MCF 10A (cell line): ENCODE measurements around the gene LRBA. TPM values are rescaled to one million over a fixed set of nuclear protein-coding genes. Genes with fewer than 3 reads are reported as not detected.

Experiments
- BruUV-seq: library from RNA; stranded (reverse); fragments of 400-500 nt; replicated peaks from 2 replicates; lab custom pipeline; 2021; lab: Mats Ljungman, UMichigan
- CTCF ChIA-PET: fragments of 300-600 bp; sonication (Branson Sonifier 250); formaldehyde crosslinking; extraction: SDS; loops from one replicate; lab custom pipeline; 2021; ENCODE audit warnings: antibody characterized with exemption, inconsistent platforms; lab: Yijun Ruan, JAX
- POLR2A ChIA-PET: fragments of 300-600, 350-650 bp; sonication (Branson Sonifier 250); formaldehyde crosslinking; extraction: SDS; loops from one replicate; lab custom pipeline; 2020; ENCODE audit warnings: antibody characterized with exemption, inconsistent platforms; lab: Yijun Ruan, JAX
- DNase-seq: peaks from one replicate; pipeline ENCODE4 v3.0.0-alpha.2; 2018; ENCODE audit not compliant: unreplicated experiment
- H3K27ac Mint-ChIP-seq: one replicate; pipeline ENCODE4 v1.8.0; 2022; ENCODE audit warnings: mild to moderate bottlenecking, low read depth, mixed read lengths; ENCODE audit not compliant: unreplicated experiment
- H3K27me3 Mint-ChIP-seq: one replicate; pipeline ENCODE4 v1.8.0; 2022; ENCODE audit warnings: mixed read lengths; ENCODE audit not compliant: insufficient read depth, unreplicated experiment
- H3K36me3 Mint-ChIP-seq: one replicate; pipeline ENCODE4 v1.8.0; 2022; ENCODE audit warnings: mild to moderate bottlenecking, moderate library complexity, mixed read lengths; ENCODE audit not compliant: insufficient read depth, unreplicated experiment
- H3K4me1 Mint-ChIP-seq: one replicate; pipeline ENCODE4 v1.8.0; 2022; ENCODE audit warnings: mixed read lengths; ENCODE audit not compliant: insufficient read depth, unreplicated experiment
- H3K4me3 Mint-ChIP-seq: one replicate; pipeline ENCODE4 v1.8.0; 2022; ENCODE audit warnings: mild to moderate bottlenecking, moderate library complexity, mixed read lengths; ENCODE audit not compliant: unreplicated experiment
- H3K9me3 Mint-ChIP-seq: one replicate; pipeline ENCODE4 v1.8.0; 2022; ENCODE audit warnings: mixed read lengths; ENCODE audit not compliant: unreplicated experiment
- intact Hi-C: fragments of 100-400 bp; cut with micrococcal nuclease; formaldehyde crosslinking; loops from 2 replicates; pipeline ENCODE4 v1.14.1; 2022
- total RNA-seq: library from RNA; stranded (reverse); gene quantifications from 2 replicates; pipeline ENCODE4 v1.2.3, GENCODE V29; 2022
- TF ChIP-seq, protein P1 (sequence below): fragments of 200-600 bp; IDR thresholded peaks from one replicate; pipeline ENCODE4 v1.8.0; 2022; ENCODE audit warnings: antibody characterized with exemption, mild to moderate bottlenecking; ENCODE audit not compliant: unreplicated experiment

Gene LRBA
- total RNA-seq, 1 experiment from 2014 or later = 64.5 TPM

DNA sequence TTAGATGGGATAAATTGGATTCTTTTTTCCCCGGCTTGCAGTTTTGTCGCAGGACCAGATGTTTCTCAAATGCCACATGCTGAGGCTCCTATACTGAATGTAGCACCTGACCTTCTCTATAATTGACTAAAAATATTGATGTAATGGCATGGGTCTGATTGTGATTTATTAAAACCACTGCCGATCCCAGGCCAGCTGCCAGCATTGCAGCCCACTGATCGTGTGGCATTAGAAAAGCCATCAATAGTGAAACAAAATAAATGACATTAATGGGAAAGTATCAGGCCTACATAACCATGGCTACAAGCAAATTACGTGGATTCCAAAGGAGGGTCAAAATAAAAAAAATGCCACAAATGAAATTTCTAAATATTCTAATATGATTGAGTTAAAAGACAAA is 334.4 kb downstream of the LRBA start:
- Mint-ChIP-seq H3K4me3 (no peak overlapping the region), H3K27me3 (no peaks in the 10 kb centered on the region), H3K9me3 (no peaks in the 10 kb centered on the region), H3K27ac (no peak overlapping the region), H3K4me1 (peaks cover 12% of the 10 kb centered on the region), H3K36me3 (peaks cover 14% of the 10 kb centered on the region)
- DNase-seq = no peak
- intact Hi-C loops = no loop called here
- no TSS peak for BruUV-seq
- POLR2A ChIA-PET = interaction anchor here (0.6 to 1.9 kb wide), 4 partner anchors 9 to 36 kb away, joined by 4 to 5 read pairs (median 4); no protein-coding TSS in a partner anchor
- TF ChIP-seq, protein P1, sequence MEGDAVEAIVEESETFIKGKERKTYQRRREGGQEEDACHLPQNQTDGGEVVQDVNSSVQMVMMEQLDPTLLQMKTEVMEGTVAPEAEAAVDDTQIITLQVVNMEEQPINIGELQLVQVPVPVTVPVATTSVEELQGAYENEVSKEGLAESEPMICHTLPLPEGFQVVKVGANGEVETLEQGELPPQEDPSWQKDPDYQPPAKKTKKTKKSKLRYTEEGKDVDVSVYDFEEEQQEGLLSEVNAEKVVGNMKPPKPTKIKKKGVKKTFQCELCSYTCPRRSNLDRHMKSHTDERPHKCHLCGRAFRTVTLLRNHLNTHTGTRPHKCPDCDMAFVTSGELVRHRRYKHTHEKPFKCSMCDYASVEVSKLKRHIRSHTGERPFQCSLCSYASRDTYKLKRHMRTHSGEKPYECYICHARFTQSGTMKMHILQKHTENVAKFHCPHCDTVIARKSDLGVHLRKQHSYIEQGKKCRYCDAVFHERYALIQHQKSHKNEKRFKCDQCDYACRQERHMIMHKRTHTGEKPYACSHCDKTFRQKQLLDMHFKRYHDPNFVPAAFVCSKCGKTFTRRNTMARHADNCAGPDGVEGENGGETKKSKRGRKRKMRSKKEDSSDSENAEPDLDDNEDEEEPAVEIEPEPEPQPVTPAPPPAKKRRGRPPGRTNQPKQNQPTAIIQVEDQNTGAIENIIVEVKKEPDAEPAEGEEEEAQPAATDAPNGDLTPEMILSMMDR = no peak
- CTCF ChIA-PET = no interaction called here

DNA sequence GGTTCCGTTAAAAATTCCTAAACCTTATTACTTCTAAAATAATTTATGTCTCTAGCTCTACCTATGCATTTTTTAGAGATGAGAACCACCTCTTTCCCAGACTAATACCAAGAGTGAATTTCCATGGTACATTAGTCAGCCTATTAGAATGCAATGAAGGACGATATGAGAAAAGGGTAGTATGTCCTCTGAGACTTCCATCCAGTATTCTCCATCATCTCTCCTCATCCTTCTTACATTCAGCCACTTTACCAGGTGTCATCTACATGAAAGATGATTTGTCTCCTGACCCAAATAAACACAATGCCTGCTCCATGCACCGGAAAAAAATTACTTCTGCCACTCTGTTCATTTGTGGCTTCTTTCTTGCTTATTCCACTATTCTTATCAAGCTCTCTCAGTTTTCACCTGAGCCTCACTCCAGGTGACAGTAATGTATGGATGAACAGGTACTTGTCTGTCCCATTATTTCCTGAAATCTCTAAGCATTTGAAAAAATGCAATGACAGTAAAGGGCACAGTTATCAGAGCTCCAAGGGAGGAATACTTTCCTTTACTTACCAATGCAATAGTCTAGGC is 335.2 kb downstream of the LRBA start:
- TF ChIP-seq, protein P1 = no peak
- CTCF ChIA-PET = interaction anchor here (0.6 kb wide), 1 partner anchor 384 kb away, joined by 3 read pairs; no protein-coding TSS in a partner anchor
- intact Hi-C loops = no loop called here

DNA sequence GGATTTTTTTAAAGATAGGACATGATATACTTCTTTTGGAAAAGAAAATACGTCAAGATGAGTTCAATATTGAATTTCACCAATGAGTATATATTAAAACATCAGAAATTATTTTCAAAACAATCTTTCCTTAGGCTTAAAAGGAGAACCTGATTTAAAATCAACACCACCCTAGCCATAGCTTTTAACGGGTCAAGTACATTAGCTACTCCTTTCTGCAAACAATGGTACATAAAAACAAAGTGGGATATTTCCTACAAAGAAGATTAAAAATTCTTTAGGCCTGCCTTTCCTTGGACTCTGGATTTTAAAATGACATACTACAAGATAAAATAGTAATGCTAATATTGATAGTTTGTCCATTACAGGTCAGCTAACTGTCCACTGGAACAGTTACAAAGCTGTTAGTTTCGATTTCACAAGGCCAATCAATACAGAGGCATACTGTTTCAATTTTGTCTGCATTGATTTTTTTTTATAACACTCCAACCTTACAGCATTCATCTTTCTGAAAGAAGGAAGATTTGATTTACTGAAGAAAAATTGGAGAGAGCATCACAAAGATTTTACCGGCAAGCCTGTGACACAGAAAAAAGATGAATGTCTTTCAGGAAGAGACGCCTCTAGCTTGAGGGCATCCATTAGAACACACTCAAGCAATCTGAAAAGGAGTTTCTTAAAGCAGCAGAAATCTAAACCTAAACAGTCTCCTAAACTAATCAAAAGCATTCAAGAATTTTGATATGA is 335.9 kb downstream of the LRBA start:
- ChIA-PET CTCF (interaction anchor here (0.6 to 0.7 kb wide), 2 partner anchors 15 to 383 kb away, joined by 3 read pairs; no protein-coding TSS in a partner anchor), POLR2A (interaction anchor here (0.5 to 1.9 kb wide), 8 partner anchors 9 to 344 kb away, joined by 3 to 5 read pairs (median 3); no protein-coding TSS in a partner anchor)
- TF ChIP-seq, protein P1 = no peak
- Mint-ChIP-seq H3K27ac (peak overlapping the region; percentile 82), H3K9me3 (no peaks in the 10 kb centered on the region), H3K4me1 (peaks cover 12% of the 10 kb centered on the region), H3K27me3 (no peaks in the 10 kb centered on the region), H3K4me3 (peak overlapping the region; percentile 73), H3K36me3 (peaks cover 14% of the 10 kb centered on the region)
- intact Hi-C loops = no loop called here
- DNase-seq = peak; percentile 29
- BruUV-seq = no TSS peak

More for the DNA sequence above, 335.2 kb downstream of the LRBA start:
- BruUV-seq = no TSS peak
- Mint-ChIP-seq H3K4me3 (peak overlapping the region; percentile 73), H3K27ac (peak overlapping the region; percentile 82), H3K4me1 (peaks cover 12% of the 10 kb centered on the region), H3K27me3 (no peaks in the 10 kb centered on the region), H3K9me3 (no peaks in the 10 kb centered on the region), H3K36me3 (peaks cover 14% of the 10 kb centered on the region)
- POLR2A ChIA-PET = interaction anchor here (0.5 to 1.9 kb wide), 6 partner anchors 9 to 238 kb away, joined by 3 to 5 read pairs (median 4); no protein-coding TSS in a partner anchor
- DNase-seq = no peak

DNA sequence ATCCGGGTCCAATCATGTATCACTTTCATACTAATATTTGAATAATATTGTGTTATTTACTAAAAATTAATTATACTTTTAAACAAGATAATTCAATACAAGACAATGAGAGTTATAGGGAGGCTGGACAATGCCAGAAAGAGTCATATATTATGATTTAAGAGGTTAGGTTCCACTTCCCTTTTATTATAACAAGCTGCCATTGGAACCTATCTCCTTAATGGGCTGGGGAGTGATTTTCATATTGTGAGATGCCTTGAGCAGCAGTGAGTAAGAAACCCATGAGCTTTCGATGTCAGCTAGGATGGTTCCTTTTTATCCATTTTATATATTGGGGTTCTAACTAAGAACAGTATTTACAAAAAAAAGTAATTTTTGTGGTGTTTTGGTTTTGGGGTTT is 341.3 kb downstream of the LRBA start:
- ChIA-PET POLR2A (no interaction called here), CTCF (no interaction called here)
- no TSS peak for BruUV-seq
- no peak for DNase-seq
- TF ChIP-seq, protein P1 = no peak
- peaks cover 9% of the 10 kb centered on the region for H3K36me3 Mint-ChIP-seq
- H3K27ac Mint-ChIP-seq = no peak overlapping the region
- intact Hi-C loops = no loop called here
- H3K4me1 Mint-ChIP-seq = peaks cover 1% of the 10 kb centered on the region
- no peaks in the 10 kb centered on the region for H3K9me3 Mint-ChIP-seq
- no peak overlapping the region for H3K4me3 Mint-ChIP-seq
- no peaks in the 10 kb centered on the region for H3K27me3 Mint-ChIP-seq
